IPS DF 4.7 (cell line): ENCODE data around the gene TMEM238.

Source experiments
- DNase-seq: peaks from one replicate; pipeline ENCODE4 v3.0.0-alpha.2; 2013; ENCODE audit warnings: low spot score; ENCODE audit errors: extremely low read depth

Gene TMEM238

GRCh38 chr19:55379174-55379573, 4.9 kb downstream of the TMEM238 start:
- no peak for DNase-seq

- no peak for DNase-seq
Measured at GRCh38 chr19:55377356-55378131, 6.5 kb downstream of the TMEM238 start.

GRCh38 chr19:55376241-55376933, 7.7 kb downstream of the TMEM238 start, which contains the start of gene TMEM190:
Gene TMEM190, plus strand, starts transcription at chr19:55376826. Its CDS starts 28 bp downstream, at chr19:55376854.
- no peak for DNase-seq

- no peak for DNase-seq
Measured at GRCh38 chr19:55373993-55374757, 9.9 kb downstream of the TMEM238 start.

GRCh38 chr19:55373306-55373992, 10.6 kb downstream of the TMEM238 start:
- DNase-seq, result no peak

GRCh38 chr19:55372316-55373081, 11.6 kb downstream of the TMEM238 start:
- DNase-seq, result no peak

GRCh38 chr19:55370305-55370988, 13.6 kb downstream of the TMEM238 start, which contains the start of gene IL11:
Gene IL11, minus strand, starts transcription at chr19:55370463. Its CDS starts 153 bp downstream, at chr19:55370310.
- no peak for DNase-seq

- no peak for DNase-seq
Measured at GRCh38 chr19:55369653-55370304, 14.3 kb downstream of the TMEM238 start.

- no peak for DNase-seq
Measured at GRCh38 chr19:55368701-55369563, 15.2 kb downstream of the TMEM238 start.

- no peak for DNase-seq
Measured at GRCh38 chr19:55368106-55368505, 16.0 kb downstream of the TMEM238 start.

- no peak for DNase-seq
Measured at GRCh38 chr19:55366790-55367189, 17.3 kb downstream of the TMEM238 start.

GRCh38 chr19:55365964-55366363, 18.1 kb downstream of the TMEM238 start:
- no peak for DNase-seq

- no peak for DNase-seq
Measured at GRCh38 chr19:55365245-55365644, 18.8 kb downstream of the TMEM238 start.

- DNase-seq, result no peak
Measured at GRCh38 chr19:55362990-55363716, 20.9 kb downstream of the TMEM238 start, which contains the start of gene GARIN5B. Gene GARIN5B, minus strand, starts transcription at chr19:55363260. Its CDS starts 194 bp downstream, at chr19:55363066.

- no peak for DNase-seq
Measured at GRCh38 chr19:55362174-55362989, 21.7 kb downstream of the TMEM238 start.

GRCh38 chr19:55360902-55361301, 23.2 kb downstream of the TMEM238 start:
- no peak for DNase-seq
